ENCODE data around the gene AKNAD1.

DNA sequence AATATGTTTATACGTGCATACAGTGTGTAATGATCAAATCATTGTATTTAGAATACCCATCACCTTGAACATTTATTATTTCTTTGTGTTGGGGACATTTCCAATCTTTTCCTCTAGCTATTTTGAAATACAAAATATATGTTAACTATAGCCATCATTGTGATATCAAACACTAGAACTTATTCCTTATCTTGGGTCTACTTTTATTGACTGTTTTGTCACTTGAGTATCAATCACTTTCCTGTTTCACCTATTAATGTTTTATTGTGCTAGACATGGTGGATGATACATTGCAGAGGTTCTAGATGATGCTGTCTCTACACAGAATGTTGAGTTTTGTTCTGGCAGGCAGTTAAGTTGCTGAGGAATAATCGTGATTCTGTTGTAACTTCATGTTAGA lies 64.5 kb downstream of the AKNAD1 start:
- TF ChIP-seq TGIF2 (CRISPR knock-in tag; IDR thresholded peaks at IDR 0.05) (no peak), ZNF24 (IDR thresholded peaks at IDR 0.05) (no peak), ZNF138 (CRISPR knock-in tag; IDR thresholded peaks at IDR 0.05; ENCODE audit: low read depth) (no peak), TCF7 (IDR thresholded peaks at IDR 0.05; ENCODE audit: low read depth) (no peak), ZNF33B (CRISPR knock-in tag; IDR thresholded peaks at IDR 0.05) (no peak)
- TF ChIP-seq, protein P1, sequence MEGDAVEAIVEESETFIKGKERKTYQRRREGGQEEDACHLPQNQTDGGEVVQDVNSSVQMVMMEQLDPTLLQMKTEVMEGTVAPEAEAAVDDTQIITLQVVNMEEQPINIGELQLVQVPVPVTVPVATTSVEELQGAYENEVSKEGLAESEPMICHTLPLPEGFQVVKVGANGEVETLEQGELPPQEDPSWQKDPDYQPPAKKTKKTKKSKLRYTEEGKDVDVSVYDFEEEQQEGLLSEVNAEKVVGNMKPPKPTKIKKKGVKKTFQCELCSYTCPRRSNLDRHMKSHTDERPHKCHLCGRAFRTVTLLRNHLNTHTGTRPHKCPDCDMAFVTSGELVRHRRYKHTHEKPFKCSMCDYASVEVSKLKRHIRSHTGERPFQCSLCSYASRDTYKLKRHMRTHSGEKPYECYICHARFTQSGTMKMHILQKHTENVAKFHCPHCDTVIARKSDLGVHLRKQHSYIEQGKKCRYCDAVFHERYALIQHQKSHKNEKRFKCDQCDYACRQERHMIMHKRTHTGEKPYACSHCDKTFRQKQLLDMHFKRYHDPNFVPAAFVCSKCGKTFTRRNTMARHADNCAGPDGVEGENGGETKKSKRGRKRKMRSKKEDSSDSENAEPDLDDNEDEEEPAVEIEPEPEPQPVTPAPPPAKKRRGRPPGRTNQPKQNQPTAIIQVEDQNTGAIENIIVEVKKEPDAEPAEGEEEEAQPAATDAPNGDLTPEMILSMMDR (CRISPR knock-in tag; IDR thresholded peaks at IDR 0.05), result no peak
- TF ChIP-seq, protein P2, sequence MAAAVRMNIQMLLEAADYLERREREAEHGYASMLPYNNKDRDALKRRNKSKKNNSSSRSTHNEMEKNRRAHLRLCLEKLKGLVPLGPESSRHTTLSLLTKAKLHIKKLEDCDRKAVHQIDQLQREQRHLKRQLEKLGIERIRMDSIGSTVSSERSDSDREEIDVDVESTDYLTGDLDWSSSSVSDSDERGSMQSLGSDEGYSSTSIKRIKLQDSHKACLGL (CRISPR knock-in tag; IDR thresholded peaks at IDR 0.05), result no peak
- TF ChIP-seq, protein P3, sequence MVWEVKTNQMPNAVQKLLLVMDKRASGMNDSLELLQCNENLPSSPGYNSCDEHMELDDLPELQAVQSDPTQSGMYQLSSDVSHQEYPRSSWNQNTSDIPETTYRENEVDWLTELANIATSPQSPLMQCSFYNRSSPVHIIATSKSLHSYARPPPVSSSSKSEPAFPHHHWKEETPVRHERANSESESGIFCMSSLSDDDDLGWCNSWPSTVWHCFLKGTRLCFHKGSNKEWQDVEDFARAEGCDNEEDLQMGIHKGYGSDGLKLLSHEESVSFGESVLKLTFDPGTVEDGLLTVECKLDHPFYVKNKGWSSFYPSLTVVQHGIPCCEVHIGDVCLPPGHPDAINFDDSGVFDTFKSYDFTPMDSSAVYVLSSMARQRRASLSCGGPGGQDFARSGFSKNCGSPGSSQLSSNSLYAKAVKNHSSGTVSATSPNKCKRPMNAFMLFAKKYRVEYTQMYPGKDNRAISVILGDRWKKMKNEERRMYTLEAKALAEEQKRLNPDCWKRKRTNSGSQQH (CRISPR knock-in tag; IDR thresholded peaks at IDR 0.05; ENCODE audit: low read depth), result no peak
- TF ChIP-seq, protein P4, sequence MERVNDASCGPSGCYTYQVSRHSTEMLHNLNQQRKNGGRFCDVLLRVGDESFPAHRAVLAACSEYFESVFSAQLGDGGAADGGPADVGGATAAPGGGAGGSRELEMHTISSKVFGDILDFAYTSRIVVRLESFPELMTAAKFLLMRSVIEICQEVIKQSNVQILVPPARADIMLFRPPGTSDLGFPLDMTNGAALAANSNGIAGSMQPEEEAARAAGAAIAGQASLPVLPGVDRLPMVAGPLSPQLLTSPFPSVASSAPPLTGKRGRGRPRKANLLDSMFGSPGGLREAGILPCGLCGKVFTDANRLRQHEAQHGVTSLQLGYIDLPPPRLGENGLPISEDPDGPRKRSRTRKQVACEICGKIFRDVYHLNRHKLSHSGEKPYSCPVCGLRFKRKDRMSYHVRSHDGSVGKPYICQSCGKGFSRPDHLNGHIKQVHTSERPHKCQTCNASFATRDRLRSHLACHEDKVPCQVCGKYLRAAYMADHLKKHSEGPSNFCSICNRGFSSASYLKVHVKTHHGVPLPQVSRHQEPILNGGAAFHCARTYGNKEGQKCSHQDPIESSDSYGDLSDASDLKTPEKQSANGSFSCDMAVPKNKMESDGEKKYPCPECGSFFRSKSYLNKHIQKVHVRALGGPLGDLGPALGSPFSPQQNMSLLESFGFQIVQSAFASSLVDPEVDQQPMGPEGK (CRISPR knock-in tag; IDR thresholded peaks at IDR 0.05), result no peak
